H1 (cell line): ENCODE measurements around the gene PASK. TPM values are rescaled to one million over a fixed set of nuclear protein-coding genes. Genes with fewer than 3 reads are reported as not detected.

Source experiments
- CTCF ChIA-PET: fragments of 300-600 bp; sonication (Branson Sonifier 250); formaldehyde crosslinking; loops from one replicate; lab custom pipeline; 2021; ENCODE audit not compliant: partially characterized antibody; lab: Charles Lee
- POLR2A ChIA-PET: fragments of 300-600 bp; sonication (Branson Sonifier 250); formaldehyde crosslinking; loops from one replicate; lab custom pipeline; 2021; ENCODE audit warnings: inconsistent platforms; ENCODE audit not compliant: partially characterized antibody; lab: Charles Lee
- DNase-seq, 2 experiments: peaks; one replicate each; pipeline versions ENCODE4 v3.0.0 to v3.0.0-alpha.2; 2010 to 2022; ENCODE audit warnings: low spot score in 2 of 2, low read depth in 1 of 2, mixed read lengths in 1 of 2
- FAIRE-seq: peaks from 2 replicates; lab custom pipeline; 2011; peaks lifted over from hg19 to GRCh38; lab: Jason Lieb, UNC
- H2AFZ ChIP-seq: 2 replicates; pipeline ENCODE4 v1.8.1; 2012; ENCODE audit warnings: low read length, inconsistent platforms
- H2AK5ac ChIP-seq: 2 replicates; pipeline ENCODE4 v1.6.1; 2013; ENCODE audit warnings: low read depth, low read length
- H2BK120ac ChIP-seq: replicated peaks from 2 replicates; pipeline ENCODE3; 2013; ENCODE audit warnings: low read depth, low read length, inconsistent platforms
- H2BK12ac ChIP-seq: 2 replicates; pipeline ENCODE4 v1.6.1; 2013; ENCODE audit warnings: low read depth, low read length
- H2BK15ac ChIP-seq: 2 replicates; pipeline ENCODE4 v1.6.1; 2013; ENCODE audit warnings: low read length
- H2BK20ac ChIP-seq: 2 replicates; pipeline ENCODE4 v1.6.1; 2013; ENCODE audit warnings: low read length
- H2BK5ac ChIP-seq: 2 replicates; pipeline ENCODE4 v1.6.1; 2013; ENCODE audit warnings: low read depth, low read length
- H3K14ac ChIP-seq: 2 replicates; pipeline ENCODE4 v1.6.1; 2013; ENCODE audit warnings: inconsistent platforms; ENCODE audit not compliant: insufficient read length
- H3K18ac ChIP-seq: 2 replicates; pipeline ENCODE4 v1.6.1; 2013; ENCODE audit warnings: low read length; ENCODE audit errors: extremely low read depth
- H3K23ac ChIP-seq: 2 replicates; pipeline ENCODE4 v1.6.1; 2013; ENCODE audit warnings: inconsistent platforms; ENCODE audit not compliant: insufficient read length
- H3K23me2 ChIP-seq: 2 replicates; pipeline ENCODE4 v1.6.1; 2013; ENCODE audit warnings: low read depth, low read length
- H3K27ac ChIP-seq: 2 replicates; pipeline ENCODE4 v1.6.1; 2011; ENCODE audit warnings: low read depth, low read length, inconsistent platforms
- H3K27me3 ChIP-seq, 4 experiments: replicated peaks in 1 of 4; 1 replicate in 1 of 4; 2 replicates in 3 of 4; pipeline versions ENCODE4 v1.6.1 to v1.8.1; 2011 to 2013; ENCODE audit warnings: low read length in 3 of 4, mild to moderate bottlenecking in 3 of 4, inconsistent platforms in 2 of 4, mixed read lengths in 2 of 4, moderate library complexity in 1 of 4; ENCODE audit not compliant: control insufficient read depth in 3 of 4, insufficient read depth in 3 of 4; ENCODE audit errors: extremely low read depth in 1 of 4
- H3K36me3 ChIP-seq, 4 experiments: 2 replicates each; pipeline versions ENCODE4 v1.6.1 to v1.8.1; 2011 to 2013; ENCODE audit warnings: mild to moderate bottlenecking in 4 of 4, low read length in 3 of 4, moderate library complexity in 2 of 4, control low read depth in 1 of 4, inconsistent platforms in 1 of 4; ENCODE audit not compliant: insufficient read depth in 4 of 4, control insufficient read depth in 2 of 4
- H3K4ac ChIP-seq: replicated peaks from 2 replicates; pipeline ENCODE3; 2013; ENCODE audit warnings: low read length, low read depth, mixed read lengths, inconsistent platforms; ENCODE audit not compliant: insufficient read length
- H3K4me1 ChIP-seq, 4 experiments: replicated peaks in 1 of 4; 1 replicate in 1 of 4; 2 replicates in 3 of 4; pipeline versions ENCODE4 v1.6.1 to v1.8.1; 2011 to 2013; ENCODE audit warnings: low read length in 3 of 4, inconsistent platforms in 2 of 4, mixed read lengths in 1 of 4; ENCODE audit not compliant: insufficient read depth in 4 of 4, control insufficient read depth in 3 of 4
- H3K4me2 ChIP-seq, 2 experiments: 2 replicates each; pipeline versions ENCODE4 v1.6.1 to v1.8.1; 2011 to 2013; ENCODE audit warnings: low read depth in 2 of 2, low read length in 2 of 2, control low read depth in 1 of 2, inconsistent platforms in 1 of 2, mild to moderate bottlenecking in 1 of 2; ENCODE audit not compliant: insufficient read depth in 1 of 2
- H3K4me3 ChIP-seq, 4 experiments: fragments of 200-600, 300-600 bp in 1 of 4; sonication (generic), shearing (Covaris generic), sonication (Bioruptor Twin) in 1 of 4; 2 replicates each; pipeline versions ENCODE4 v1.5.1 to v1.8.1; 2011 to 2016; ENCODE audit warnings: low read length in 4 of 4, low read depth in 3 of 4, control low read depth in 2 of 4, inconsistent platforms in 2 of 4, mild to moderate bottlenecking in 2 of 4, mixed read lengths in 1 of 4, moderate library complexity in 1 of 4; ENCODE audit not compliant: insufficient read depth in 2 of 4; ENCODE audit errors: extremely low read depth in 1 of 4
- H3K56ac ChIP-seq: replicated peaks from 2 replicates; pipeline ENCODE3; 2013; ENCODE audit warnings: low read depth, mild to moderate bottlenecking, mixed read lengths, low read length, inconsistent platforms; ENCODE audit not compliant: insufficient read length
- H3K79me1 ChIP-seq: 2 replicates; pipeline ENCODE4 v1.6.1; 2013; ENCODE audit warnings: low read depth, low read length, control low read depth
- H3K79me2 ChIP-seq, 2 experiments: 2 replicates each; pipeline versions ENCODE4 v1.6.1 to v1.8.1; 2012 to 2013; ENCODE audit warnings: low read length in 2 of 2, mild to moderate bottlenecking in 2 of 2, inconsistent platforms in 1 of 2; ENCODE audit not compliant: insufficient read depth in 2 of 2, control insufficient read depth in 1 of 2
- H3K9ac ChIP-seq, 4 experiments: replicated peaks in 1 of 4; 1 replicate in 1 of 4; 2 replicates in 3 of 4; pipeline versions ENCODE4 v1.6.1 to v1.8.1; 2011 to 2013; ENCODE audit warnings: low read depth in 3 of 4, low read length in 3 of 4, control low read depth in 2 of 4, mild to moderate bottlenecking in 2 of 4, moderate library complexity in 2 of 4, inconsistent platforms in 1 of 4; ENCODE audit errors: extremely low read depth in 1 of 4
- H3K9me3 ChIP-seq, 2 experiments: 2 replicates each; pipeline versions ENCODE4 v1.6.1 to v1.8.1; 2012 to 2013; ENCODE audit warnings: mild to moderate bottlenecking in 2 of 2, moderate library complexity in 2 of 2, control low read depth in 1 of 2, inconsistent platforms in 1 of 2, low read depth in 1 of 2, low read length in 1 of 2, mixed read lengths in 1 of 2; ENCODE audit not compliant: insufficient read depth in 2 of 2
- H4K20me1 ChIP-seq, 2 experiments: replicated peaks in 1 of 2; 2 replicates each; pipeline versions ENCODE3 to v1.8.1; 2011 to 2013; ENCODE audit warnings: inconsistent platforms in 2 of 2, low read length in 2 of 2, mild to moderate bottlenecking in 1 of 2; ENCODE audit not compliant: insufficient read depth in 2 of 2, control insufficient read depth in 1 of 2
- H4K5ac ChIP-seq: 2 replicates; pipeline ENCODE4 v1.6.1; 2013; ENCODE audit warnings: low read length, low read depth, mixed read lengths, inconsistent platforms; ENCODE audit not compliant: insufficient read length
- H4K8ac ChIP-seq: 2 replicates; pipeline ENCODE4 v1.8.0; 2013; ENCODE audit warnings: mild to moderate bottlenecking, moderate library complexity, low read length, inconsistent platforms; ENCODE audit not compliant: insufficient read depth; ENCODE audit errors: extremely low read depth
- H4K91ac ChIP-seq: replicated peaks from 2 replicates; pipeline ENCODE3; 2013; ENCODE audit warnings: low read length, mixed read lengths, inconsistent platforms; ENCODE audit not compliant: insufficient read length
- BCL11A ChIP-seq, 2 experiments: IDR thresholded peaks; one replicate each; pipeline ENCODE4 v1.6.1; 2011; ENCODE audit warnings: low read depth in 2 of 2, low read length in 2 of 2, mild to moderate bottlenecking in 2 of 2
- CHD1 ChIP-seq: IDR thresholded peaks from 2 replicates; pipeline ENCODE4 v1.6.1; 2012; ENCODE audit warnings: low read depth, low read length, improper control_type of control experiment
- HDAC6 ChIP-seq: IDR thresholded peaks from one replicate; pipeline ENCODE4 v1.7.1; 2012; ENCODE audit warnings: low read depth, mild to moderate bottlenecking, inconsistent platforms, low read length, moderate library complexity
- RAD21 ChIP-seq, 2 experiments: IDR thresholded peaks in 1 of 2; conservative IDR thresholded peaks in 1 of 2; 2 replicates each; pipeline ENCODE4 v1.6.1; 2011; ENCODE audit warnings: low read depth in 2 of 2, low read length in 2 of 2, improper control_type of control experiment in 1 of 2, inconsistent platforms in 1 of 2, mild to moderate bottlenecking in 1 of 2, moderate library complexity in 1 of 2
- RBBP5 ChIP-seq: IDR thresholded peaks from 2 replicates; pipeline ENCODE4 v1.7.1; 2012; ENCODE audit warnings: low read depth, mild to moderate bottlenecking, inconsistent platforms, low read length, moderate library complexity, borderline replicate concordance
- RNF2 ChIP-seq: fragments of 200-900, 300-1000 bp; sonication (generic); IDR thresholded peaks from 2 replicates; pipeline ENCODE4 v1.7.1; 2016; ENCODE audit warnings: borderline replicate concordance, low read depth, mild to moderate bottlenecking, antibody characterized with exemption, low read length; ENCODE audit not compliant: poor library complexity, severe bottlenecking; ENCODE audit errors: missing control alignments
- SP1 ChIP-seq: IDR thresholded peaks from 2 replicates; pipeline ENCODE4 v1.6.1; 2011; ENCODE audit warnings: low read depth, low read length
- SP2 ChIP-seq: IDR thresholded peaks from 2 replicates; pipeline ENCODE4 v1.6.1; 2012; ENCODE audit warnings: mild to moderate bottlenecking, low read length, inconsistent platforms
- SUZ12 ChIP-seq: fragments of 200-600 bp; sonication (generic); IDR thresholded peaks from 2 replicates; pipeline ENCODE4 v1.6.1; 2012; ENCODE audit warnings: mild to moderate bottlenecking, inconsistent platforms, low read length, moderate library complexity, mixed read lengths
- TCF12 ChIP-seq: IDR thresholded peaks from 2 replicates; pipeline ENCODE4 v1.6.1; 2011; ENCODE audit warnings: low read depth, mild to moderate bottlenecking, low read length
- WGBS, 2 experiments: shearing (Covaris generic) in 1 of 2; methylation state at CpG; one replicate each; pipeline versions ENCODE4 v1.1.6 to v1.1.7; 2013 to 2015; ENCODE audit warnings: low lambda C conversion rate in 2 of 2, mixed read lengths in 2 of 2, inconsistent platforms in 1 of 2, low coverage in 1 of 2, missing lambda C conversion rate in 1 of 2; ENCODE audit not compliant: insufficient replicate concordance in 2 of 2, insufficient coverage in 1 of 2, insufficient read length in 1 of 2; ENCODE audit errors: extremely low coverage in 1 of 2, missing lambda C conversion rate in 1 of 2; 5-methylcytosine and 5-hydroxymethylcytosine counted together
- polyA plus RNA-seq, 7 experiments: library from polyadenylated mRNA; depleted of rRNA in 3 of 7; stranded (reverse) in 5 of 7; unstranded in 2 of 7; fragments of >200 nt in 5 of 7; fragments of 200-250 nt in 2 of 7; gene quantifications; 1 replicate in 5 of 7; 2 replicates in 1 of 7; 4 replicates in 1 of 7; pipeline versions ENCODE4 v1.2.1 to v1.2.3, GENCODE V29; 2011 to 2013; ENCODE audit warnings: missing spikeins in 2 of 7, mixed read lengths in 2 of 7
- total RNA-seq: library from RNA; stranded (reverse); fragmentation: NEBNext Ultra II Directional; extraction: Animal tissue kit (Norgen Biotek cat#: 25700); gene quantifications from 2 replicates; pipeline ENCODE4 v1.2.1, GENCODE V29; 2021
- TF ChIP-seq, protein P1 (sequence below): IDR thresholded peaks from 2 replicates; pipeline ENCODE4 v1.6.1; 2012; ENCODE audit warnings: inconsistent platforms

PASK gene
- total and polyA plus RNA-seq, 2 of the 8 experiments (the other 6 are each of a cell fraction or from before 2014, with no cell fraction given), result 20.5 to 66.1 TPM

DNA sequence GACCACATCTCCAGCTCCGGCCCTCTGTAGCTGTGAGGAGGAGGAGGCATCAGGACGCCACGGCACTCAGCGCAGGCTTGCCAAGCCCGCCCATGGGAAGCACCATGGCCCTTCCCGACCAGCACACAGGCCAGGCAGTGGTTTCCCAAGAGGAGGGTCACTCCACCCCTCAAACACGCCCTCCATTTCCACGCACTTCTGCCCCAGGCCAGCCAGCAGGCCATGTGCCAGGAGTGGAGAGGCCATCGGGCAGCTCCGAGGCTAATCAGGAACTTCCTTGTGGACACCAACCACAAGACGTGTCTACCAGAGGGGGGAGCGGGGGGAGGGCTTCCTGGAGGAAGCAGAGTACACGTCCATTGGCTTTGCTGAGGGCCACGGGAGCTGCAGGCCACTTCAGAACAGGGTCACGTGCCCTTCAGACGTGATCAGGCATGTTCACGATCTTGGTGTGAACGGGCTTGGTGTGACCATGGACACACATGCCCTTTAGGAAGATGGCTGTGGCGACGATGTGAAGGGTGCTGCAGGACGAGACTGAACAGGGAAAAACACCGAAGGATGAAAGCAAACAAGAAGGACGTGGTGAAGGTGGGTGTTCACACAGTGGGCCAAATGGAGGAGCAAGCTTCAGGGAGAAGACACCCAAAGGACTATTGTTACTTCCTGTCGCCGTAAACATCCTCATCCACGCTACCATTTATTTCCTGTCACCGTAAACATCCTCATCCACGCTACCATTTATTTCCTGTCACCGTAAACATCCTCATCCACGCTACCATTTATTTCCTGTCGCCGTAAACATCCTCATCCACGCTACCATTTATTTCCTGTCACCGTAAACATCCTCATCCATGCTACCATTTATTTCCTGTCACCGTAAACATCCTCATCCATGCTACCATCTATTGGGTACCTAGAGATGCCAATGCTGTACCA is 40.7 kb downstream of the PASK start:
- H3K4me3 ChIP-seq, result no peak overlapping the region
- peak overlapping the region; percentile 8; the same call in 1 of the 2 replicates for H2BK5ac ChIP-seq
- H3K4me2 ChIP-seq, result no peak overlapping the region
- no peak overlapping the region; the same call in 1 of the 2 replicates for H4K8ac ChIP-seq
- H3K14ac ChIP-seq, result no peak overlapping the region
- no peaks in the 10 kb centered on the region for H3K79me2 ChIP-seq
- H3K23me2 ChIP-seq, result no peaks in the 10 kb centered on the region; the same call in 1 of the 2 replicates
- H3K23ac ChIP-seq, result no peak overlapping the region
- H3K4ac ChIP-seq, result no peak overlapping the region
- H2BK20ac ChIP-seq, result no peak overlapping the region
- H3K56ac ChIP-seq, result no peak overlapping the region
- H3K9ac ChIP-seq, result no peak overlapping the region
- no peaks in the 10 kb centered on the region; the same call in 1 of the 2 replicates for H3K79me1 ChIP-seq
- H4K20me1 ChIP-seq, result peaks cover 3 to 6% of the 10 kb centered on the region in 2 experiments
- no peak overlapping the region for H2BK12ac ChIP-seq
- H2BK15ac ChIP-seq, result no peak overlapping the region
- no peak overlapping the region for H4K5ac ChIP-seq
- ChIA-PET CTCF (interaction anchor here (1.1 kb wide), 1 partner anchor 9 kb away, joined by 4 read pairs; no protein-coding TSS in a partner anchor), POLR2A (interaction anchor here (0.5 kb wide), 1 partner anchor 167 kb away, joined by 3 read pairs; no protein-coding TSS in a partner anchor)
- H3K27ac ChIP-seq, result no peak overlapping the region
- FAIRE-seq (no peak), DNase-seq (no peak)
- no peak overlapping the region for H2AFZ ChIP-seq
- no peak overlapping the region for H3K18ac ChIP-seq
- H4K91ac ChIP-seq, result no peak overlapping the region
- no peak overlapping the region for H2BK120ac ChIP-seq
- no peaks in the 10 kb centered on the region for H3K9me3 ChIP-seq
- H2AK5ac ChIP-seq, result no peak overlapping the region
- WGBS, 2 experiments, result 91% methylated on average over 29 of the region's 35 CpGs; no CpG with 5 or more reads in 1 of the 2 experiments
- no peaks in the 10 kb centered on the region for H3K4me1 ChIP-seq
- peaks cover 0 to 20% (median 2%) of the 10 kb centered on the region in 4 experiments; a peak in 4 of 8 replicates for H3K36me3 ChIP-seq
- no peaks in the 10 kb centered on the region for H3K27me3 ChIP-seq
- TF ChIP-seq SUZ12 (no peak), RAD21 (IDR thresholded peaks at IDR 0.05 in 1 of 2, conservative IDR thresholded peaks at IDR 0.05 in 1 of 2; ENCODE audit: low read depth in 2 of 2, low read length in 2 of 2) (no peak), RNF2 (no peak), TCF12 (no peak), HDAC6 (no peak), RBBP5 (no peak), BCL11A (IDR thresholded peaks at IDR 0.05; ENCODE audit: low read depth in 2 of 2, low read length in 2 of 2) (no peak), CHD1 (no peak), SP1 (no peak), SP2 (no peak)
- TF ChIP-seq, protein P1, sequence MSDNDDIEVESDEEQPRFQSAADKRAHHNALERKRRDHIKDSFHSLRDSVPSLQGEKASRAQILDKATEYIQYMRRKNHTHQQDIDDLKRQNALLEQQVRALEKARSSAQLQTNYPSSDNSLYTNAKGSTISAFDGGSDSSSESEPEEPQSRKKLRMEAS, result no peak
